Kasumi-1 (cell line): Measurements from ENCODE around the gene PCK1.

Experiments
- DNase-seq, 2 experiments: peaks; one replicate each; lab custom pipeline; 2025; lab: John Stamatoyannopoulos, UW

Gene PCK1

GRCh38 chr20:57559658-57560553, 1.0 kb upstream of the PCK1 start:
- no peak for DNase-seq

GRCh38 chr20:57561356-57562279, 708 bp downstream of the PCK1 start:
- no peak for DNase-seq

- no peak for DNase-seq
These were observed 1.9 kb downstream of the PCK1 start for GRCh38 chr20:57562541-57563465.

- DNase-seq: no peak
These were observed 2.6 kb downstream of the PCK1 start for GRCh38 chr20:57563522-57563921.

GRCh38 chr20:57564180-57564802, 3.4 kb downstream of the PCK1 start:
- DNase-seq: no peak

- no peak for DNase-seq
These were observed 4.2 kb downstream of the PCK1 start for GRCh38 chr20:57564951-57565642.

- no peak for DNase-seq
These were observed 5.5 kb downstream of the PCK1 start for GRCh38 chr20:57566399-57566798.

- DNase-seq: no peak
These were observed 6.0 kb downstream of the PCK1 start for GRCh38 chr20:57566803-57567459.

GRCh38 chr20:57567471-57568079, 6.7 kb downstream of the PCK1 start:
- DNase-seq: no peak

- DNase-seq: no peak
These were observed 7.4 kb downstream of the PCK1 start for GRCh38 chr20:57568088-57568896.

GRCh38 chr20:57568960-57569359, 8.1 kb downstream of the PCK1 start:
- no peak for DNase-seq

GRCh38 chr20:57570145-57570850, 9.4 kb downstream of the PCK1 start:
- no peak for DNase-seq

GRCh38 chr20:57570920-57571319, 10.0 kb downstream of the PCK1 start:
- DNase-seq: no peak

GRCh38 chr20:57571782-57572416, 11.0 kb downstream of the PCK1 start:
- DNase-seq: no peak

GRCh38 chr20:57573242-57573641, 12.3 kb downstream of the PCK1 start:
- no peak for DNase-seq

- peak in 1 of 2 experiments; percentile 2 for DNase-seq
These were observed 13.0 kb downstream of the PCK1 start for GRCh38 chr20:57573894-57574293.

- no peak for DNase-seq
These were observed 14.0 kb downstream of the PCK1 start for GRCh38 chr20:57574954-57575353.

GRCh38 chr20:57576002-57576401, 15.1 kb downstream of the PCK1 start:
- no peak for DNase-seq
